GM21825 (cell line): ENCODE measurements around the gene WDR75.
A peak's percentile ranks its signal among the peaks of the same experiment; 100 is the strongest.
"Not testable (repeated sequence)": the region's sequence is repeated elsewhere in the genome, so short reads cannot be mapped to it uniquely, and the experiment has no call there.

Experiments used
- ATAC-seq: cut with Tn5 transposase; IDR thresholded peaks from one replicate; pipeline ENCODE4 v1.9.1; 2021; ENCODE audit warnings: mild to moderate bottlenecking, moderate library complexity; ENCODE audit not compliant: unreplicated experiment

WDR75 gene

DNA sequence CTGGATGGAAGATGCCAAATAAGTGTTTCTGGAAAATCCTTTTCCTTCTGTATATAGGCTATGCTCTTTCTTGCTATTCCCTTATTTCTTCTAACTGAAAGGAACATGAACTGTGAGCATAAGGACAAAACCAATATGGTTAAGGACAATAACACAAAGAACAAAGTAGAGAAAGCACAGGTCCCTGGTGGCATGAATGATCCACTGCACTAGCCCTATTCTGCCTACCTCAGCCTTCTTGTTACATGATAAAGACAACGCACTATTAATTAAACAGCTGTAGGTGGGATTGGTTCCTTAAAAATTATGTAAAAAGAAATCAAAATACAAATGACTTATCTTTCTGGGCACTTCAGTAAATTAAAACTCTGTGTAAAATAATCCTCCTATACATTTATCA, 1.9 kb upstream of the WDR75 start:
- ATAC-seq = no peak

DNA sequence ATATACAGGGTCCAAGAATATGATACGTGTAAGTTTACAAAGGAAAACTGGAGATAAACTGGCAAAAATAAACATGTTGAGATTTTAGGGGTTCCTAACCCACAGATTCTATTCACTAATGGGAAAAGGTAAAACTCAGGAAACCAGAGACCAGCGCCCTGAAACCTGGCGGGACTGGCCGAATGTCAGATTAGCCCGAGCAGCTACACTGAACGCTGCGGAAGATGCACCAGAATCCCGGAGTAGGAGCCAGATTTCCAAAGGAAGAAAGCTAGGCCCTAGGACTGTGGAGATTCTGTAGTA, 679 bp upstream of the WDR75 start:
- peak; percentile 25 for ATAC-seq

DNA sequence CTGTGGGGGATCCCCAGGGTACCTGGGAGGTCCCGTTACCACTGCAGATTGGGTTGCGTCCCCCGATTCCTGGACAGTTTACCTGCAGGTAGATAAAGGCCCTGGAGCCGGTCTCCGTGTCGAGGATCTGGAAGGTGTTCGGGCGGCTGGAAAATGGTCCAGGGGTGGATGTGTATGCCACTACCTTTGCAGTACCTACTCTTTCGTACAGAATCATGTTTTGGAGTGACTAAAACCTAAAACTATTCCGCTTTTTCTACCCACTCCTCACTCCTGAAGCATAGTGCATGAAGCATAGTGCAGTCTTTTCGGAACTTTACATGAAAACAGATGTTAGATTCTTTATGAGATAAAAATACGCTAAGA, 418 bp downstream of the WDR75 start:
- no peak for ATAC-seq

GRCh38 chr2:189442468-189442867, 1.2 kb downstream of the WDR75 start:
- no peak for ATAC-seq

DNA sequence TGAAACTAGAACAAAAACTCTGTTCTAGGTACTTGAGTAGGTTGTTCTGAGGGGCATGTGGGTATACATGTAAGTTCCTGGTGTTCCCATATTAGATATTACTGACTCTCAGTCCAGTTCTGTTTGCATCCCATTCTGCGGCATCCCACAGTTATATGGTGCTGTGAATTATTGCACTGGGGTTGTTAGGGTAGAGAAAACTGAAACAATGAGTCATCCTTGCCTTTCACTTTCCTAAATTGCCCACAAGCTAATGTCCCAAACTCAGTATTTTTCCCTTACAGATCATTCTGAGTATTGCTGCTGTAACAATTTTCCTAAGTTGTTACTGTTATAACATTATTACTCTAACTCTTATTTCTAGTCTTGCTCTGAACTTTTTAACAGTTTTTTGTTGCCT, 3.0 kb downstream of the WDR75 start:
- peak; percentile 30 for ATAC-seq

DNA sequence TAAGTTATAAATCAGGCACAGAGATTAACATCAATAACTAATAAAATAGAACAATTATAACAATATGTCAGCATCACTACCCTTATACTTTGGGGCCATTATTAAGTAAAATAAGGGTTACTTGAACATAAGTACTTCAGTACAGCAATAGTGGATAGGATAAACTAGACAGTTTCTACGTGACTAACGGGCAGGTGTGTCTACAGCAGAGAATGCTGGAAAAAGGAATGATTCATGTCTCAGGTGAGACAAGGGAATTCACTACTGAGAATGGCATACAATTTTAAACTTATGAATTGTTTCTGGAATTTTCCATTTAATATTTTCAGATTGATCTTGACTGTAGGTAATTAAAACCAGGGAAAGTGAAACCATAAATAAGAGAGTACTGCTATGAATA, 5.5 kb downstream of the WDR75 start:
- ATAC-seq = no peak

- ATAC-seq = no peak
Measured at GRCh38 chr2:189454009-189454408, 12.7 kb downstream of the WDR75 start.

DNA sequence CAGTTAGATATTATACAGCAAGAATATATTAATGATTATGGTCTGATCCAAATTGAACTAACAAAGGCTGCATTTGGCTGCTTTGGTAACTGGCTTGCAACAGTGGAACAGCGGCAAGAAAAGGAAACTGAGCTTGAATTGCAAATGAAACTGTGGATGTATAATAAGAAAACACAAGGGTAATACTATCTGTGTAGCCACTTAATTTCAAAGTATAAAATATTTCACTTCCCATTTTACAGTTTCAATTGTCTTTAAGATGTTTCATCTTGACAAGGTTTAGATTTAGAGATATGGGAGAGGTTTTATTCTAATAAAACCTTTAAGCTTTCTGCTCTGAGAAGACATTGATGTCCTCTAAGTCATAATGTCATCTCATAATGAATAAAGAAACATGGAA, 23.8 kb downstream of the WDR75 start:
- ATAC-seq = no peak

DNA sequence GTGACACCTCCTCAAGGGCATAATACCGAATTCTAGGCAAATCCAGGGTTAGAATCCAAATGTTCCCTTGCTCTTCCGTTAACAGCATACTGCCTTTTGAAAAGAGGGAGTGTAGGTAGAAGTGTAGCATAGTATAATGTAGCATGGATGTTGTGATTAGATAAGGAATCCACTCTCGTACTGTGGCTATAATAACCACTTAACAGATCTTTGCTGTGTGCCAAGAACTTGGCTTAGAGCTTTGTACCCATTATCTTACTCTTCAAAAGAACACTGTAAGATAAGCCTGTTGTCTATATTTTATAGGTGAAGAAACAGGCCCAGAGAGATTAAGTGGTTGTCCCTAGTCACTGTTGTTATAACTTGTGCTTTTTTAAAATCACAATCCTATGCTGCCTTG, 24.2 kb downstream of the WDR75 start:
- no peak for ATAC-seq

GRCh38 chr2:189466046-189466445, 24.8 kb downstream of the WDR75 start:
- no peak for ATAC-seq

- no peak for ATAC-seq
Measured at GRCh38 chr2:189466656-189467055, 25.4 kb downstream of the WDR75 start.

- no peak for ATAC-seq
Measured at GRCh38 chr2:189467160-189467559, 25.9 kb downstream of the WDR75 start.

- no peak for ATAC-seq
Measured at GRCh38 chr2:189467593-189467992, 26.3 kb downstream of the WDR75 start.

DNA sequence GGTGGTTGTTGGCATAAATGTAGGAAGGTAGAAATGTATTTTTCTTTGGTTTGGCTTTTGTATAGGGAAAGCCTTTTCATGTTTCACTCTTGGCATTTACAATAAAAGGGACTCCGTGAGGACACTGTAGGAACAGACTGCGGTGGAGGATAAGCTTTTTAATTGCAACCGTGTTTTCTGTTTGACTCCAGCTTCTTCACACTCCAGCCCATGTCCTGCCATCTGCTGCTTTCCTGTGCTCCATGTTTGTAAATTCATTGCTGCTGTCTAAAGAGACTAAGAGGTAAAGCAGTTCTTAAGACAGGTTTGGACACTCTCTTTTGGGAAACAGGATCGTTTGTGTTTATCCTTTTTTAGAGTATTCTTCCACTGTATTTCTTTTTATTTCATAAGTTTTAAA, 33.3 kb downstream of the WDR75 start:
- ATAC-seq = no peak

GRCh38 chr2:189477756-189478155, 36.5 kb downstream of the WDR75 start:
- ATAC-seq = no peak

- not testable (repeated sequence) for ATAC-seq
Measured at GRCh38 chr2:189478289-189478688, 37.0 kb downstream of the WDR75 start.

- ATAC-seq = no peak
Measured at GRCh38 chr2:189481071-189481470, 39.8 kb downstream of the WDR75 start.

DNA sequence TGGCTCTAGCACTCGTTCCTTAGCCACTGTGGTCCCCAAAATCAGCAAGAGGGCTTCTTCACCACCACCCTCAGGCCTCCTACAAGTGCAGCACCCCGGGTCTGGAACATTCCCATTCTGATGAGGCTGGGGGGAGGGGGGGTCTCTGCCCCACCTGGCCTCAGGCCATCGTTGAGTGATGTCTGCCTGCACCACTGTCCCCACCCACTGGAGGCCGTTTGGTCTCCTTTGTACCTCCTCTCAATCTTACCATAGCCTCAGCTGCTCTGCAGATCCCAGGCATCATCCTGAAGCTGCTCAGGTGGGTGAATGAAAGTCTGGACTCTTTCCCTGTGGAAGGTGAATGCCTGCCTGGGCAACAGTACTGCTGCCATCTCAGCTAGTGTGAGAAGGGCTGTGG, 42.3 kb downstream of the WDR75 start:
- ATAC-seq = no peak

GRCh38 chr2:189483980-189484740, 42.9 kb downstream of the WDR75 start:
- ATAC-seq = no peak

DNA sequence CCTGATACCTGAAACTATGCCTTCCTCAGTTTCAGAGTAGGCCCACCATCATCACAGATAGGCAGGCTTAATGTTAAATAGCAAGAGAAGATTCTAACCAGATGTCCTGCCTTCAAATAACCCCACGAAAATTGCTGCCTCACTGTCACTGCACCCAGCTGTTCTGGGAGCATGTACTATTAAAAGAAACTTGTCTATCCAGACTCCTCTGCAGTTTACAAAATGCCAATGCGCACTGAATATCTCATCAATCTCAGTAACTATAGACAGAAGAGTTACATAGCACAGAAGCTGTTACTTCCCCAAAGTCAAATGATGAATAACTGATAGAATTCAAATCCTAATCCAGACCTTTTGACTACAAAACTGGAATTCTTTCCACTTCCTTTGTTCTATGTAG, 43.9 kb downstream of the WDR75 start:
- ATAC-seq = no peak

- no peak for ATAC-seq
Measured at GRCh38 chr2:189486237-189486770, 45.0 kb downstream of the WDR75 start.

DNA sequence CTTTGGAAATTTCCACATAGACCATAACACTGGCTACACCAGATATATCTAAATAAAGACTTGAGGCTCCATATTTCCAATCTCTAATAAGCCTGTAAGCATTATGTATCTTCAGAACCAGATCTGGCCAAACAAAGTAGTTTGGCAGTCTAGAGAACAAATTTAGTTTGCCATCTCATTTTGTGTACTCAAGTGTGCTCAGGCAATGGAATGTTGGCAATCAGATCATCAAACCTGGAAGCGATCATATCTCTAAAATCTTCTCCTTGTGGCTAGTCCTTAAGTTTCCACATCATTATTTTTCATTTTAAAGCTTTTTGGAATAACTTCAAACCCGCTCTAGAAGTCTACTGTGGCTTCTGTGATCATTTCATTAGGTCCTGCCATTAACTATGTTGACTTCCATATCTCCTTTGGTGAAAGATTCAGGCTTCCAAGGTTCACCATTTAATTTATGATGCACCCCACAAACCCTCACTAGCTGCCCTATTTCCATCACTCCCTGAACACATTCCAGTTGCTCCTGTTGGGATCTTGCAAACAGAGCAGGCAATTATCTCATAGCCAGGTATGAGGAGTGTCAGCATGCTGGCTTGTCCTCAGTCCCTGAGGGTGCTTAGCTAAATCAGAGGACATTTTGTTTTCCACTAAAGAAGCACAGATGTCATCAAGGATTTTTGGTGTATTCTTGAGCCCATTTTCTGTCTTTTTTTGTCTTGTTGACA, 46.2 kb downstream of the WDR75 start:
- no peak for ATAC-seq

DNA sequence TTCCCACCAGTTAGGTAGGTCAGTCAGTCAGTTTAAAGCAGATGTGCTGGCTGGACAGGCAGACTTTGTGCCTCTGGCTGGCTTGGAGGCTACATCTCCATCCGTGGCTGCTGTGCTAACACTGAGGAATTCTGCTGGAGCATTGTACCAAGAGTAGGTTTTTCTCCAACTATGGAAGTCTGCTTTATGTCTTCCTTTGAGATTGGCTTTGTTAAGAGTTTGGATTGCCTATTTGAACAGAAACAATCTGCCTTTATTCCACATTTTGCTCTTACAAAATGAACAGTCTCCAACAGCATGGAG, 46.7 kb downstream of the WDR75 start:
- ATAC-seq = no peak
